Activated CD4-positive, alpha-beta T cell treated with anti-CD3 and anti-CD28 coated beads, Interleukin-2, amount 50 U/mL, for 1 hour (primary cell): Measurements from ENCODE around the gene FAM13C.

ENCODE experiments used
- DNase-seq: peaks from one replicate; pipeline ENCODE4 v3.0.0-alpha.2; 2020

FAM13C gene

DNA sequence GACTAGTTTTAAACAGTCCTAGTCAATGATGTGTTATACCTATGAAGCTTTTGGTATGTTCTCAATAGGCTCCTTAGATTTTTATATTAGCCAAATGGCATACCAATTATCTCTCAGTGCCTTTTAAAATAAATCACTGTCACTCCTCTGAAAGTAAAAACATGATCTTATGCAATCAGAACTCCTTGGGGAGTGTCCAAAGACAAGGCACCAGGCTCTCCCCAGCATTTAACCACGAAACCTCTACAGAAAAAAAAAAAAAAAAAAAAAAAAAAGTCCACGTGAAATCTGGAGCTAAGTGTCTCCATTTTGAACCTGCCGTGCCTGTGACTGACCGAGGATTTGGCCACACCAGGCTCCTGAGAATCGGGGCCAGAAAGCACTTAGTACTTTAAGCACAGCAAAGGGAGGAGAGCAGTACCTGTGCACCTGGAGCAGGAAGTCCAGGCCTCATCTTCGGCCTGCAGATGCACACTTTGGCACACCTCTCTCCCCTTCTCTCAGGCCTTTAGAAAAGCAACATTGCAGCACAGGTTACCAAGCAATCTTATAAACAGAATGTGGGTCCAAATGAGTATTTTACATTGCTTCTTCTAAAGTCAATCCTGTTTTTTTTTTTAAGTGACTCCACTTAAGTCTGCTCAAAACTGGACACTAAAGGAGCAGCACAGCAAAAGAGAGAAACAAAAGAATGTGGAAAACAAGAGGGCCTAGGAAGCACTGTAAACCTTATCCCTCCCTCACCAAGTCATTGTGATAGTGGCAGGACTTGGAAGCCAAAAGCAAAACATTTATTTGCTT, 1.5 kb downstream of the FAM13C start:
- DNase-seq, result no peak

DNA sequence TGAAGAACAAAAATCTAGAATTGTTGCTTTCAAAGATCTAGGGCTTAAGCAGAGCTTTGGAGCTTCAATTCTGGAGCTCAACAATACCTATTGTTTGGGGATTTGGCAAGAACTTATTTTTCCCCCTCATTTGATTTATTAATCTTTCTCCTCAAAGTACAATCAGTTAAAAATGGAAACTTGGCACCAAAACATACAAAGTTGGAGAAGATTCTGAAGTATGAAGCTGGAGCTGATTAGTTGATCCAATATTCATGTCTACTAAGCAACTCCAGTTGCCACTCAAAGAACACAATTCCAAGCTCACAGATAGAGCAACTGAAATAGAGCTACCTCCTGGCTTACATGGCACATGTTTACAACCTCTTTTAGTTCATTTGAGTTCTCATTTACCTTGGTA, 3.8 kb downstream of the FAM13C start:
- no peak for DNase-seq

DNA sequence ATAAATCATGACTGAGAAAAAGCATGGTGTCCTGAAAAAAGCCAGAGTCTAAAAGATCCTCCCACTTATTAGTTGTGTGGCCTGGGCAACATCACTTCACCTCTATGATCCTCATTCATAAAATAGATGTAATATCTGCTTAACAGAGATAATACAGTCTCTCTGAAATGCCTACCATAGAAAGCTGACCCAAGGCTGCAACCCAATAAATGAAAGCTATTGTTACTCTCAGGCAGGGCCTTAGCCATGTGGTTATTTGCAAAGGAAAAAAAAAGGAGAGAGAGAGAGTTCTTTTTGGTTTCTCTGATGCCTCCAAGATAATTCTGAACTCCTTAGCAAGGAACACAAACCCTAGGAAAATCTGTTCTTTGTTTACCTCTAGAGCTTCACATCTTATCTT, 7.9 kb downstream of the FAM13C start:
- DNase-seq, result no peak

DNA sequence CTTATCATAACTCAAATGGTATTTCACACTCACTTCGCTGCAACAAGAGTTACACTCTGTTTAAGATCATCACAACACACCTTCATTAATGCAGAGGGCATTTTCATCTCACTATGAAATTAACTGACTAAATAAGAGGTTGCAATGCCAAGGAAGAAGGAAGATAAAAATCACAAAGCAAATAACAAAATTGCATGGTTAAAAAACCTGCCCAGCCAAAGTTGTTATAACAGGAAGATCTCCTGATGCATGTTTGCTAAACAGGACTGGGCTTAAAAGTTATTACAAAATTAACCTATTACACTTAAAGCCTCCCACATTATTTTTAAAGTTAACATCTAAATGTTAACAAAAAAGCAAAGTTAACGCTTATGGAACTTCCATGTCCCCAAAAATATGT, 11.8 kb downstream of the FAM13C start:
- no peak for DNase-seq

DNA sequence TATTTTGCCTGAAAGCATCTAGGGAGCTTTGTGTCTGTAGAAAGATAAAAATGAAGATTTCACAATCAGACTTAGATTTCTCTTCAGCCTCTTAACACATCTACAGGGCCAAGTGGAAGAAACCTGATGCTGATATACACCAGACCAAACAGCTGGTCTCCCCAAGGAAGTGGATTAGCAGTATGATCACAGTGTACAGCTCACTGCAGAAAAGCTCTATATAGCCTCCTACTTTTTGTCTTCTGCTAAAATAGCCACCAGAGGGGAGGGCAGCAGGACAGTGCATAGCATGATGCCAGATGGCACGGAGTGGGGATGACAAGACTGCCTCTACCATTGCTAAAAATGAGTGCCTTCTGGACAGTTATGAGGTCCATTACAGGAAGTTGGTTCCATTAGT, 16.0 kb downstream of the FAM13C start:
- DNase-seq, result no peak

DNA sequence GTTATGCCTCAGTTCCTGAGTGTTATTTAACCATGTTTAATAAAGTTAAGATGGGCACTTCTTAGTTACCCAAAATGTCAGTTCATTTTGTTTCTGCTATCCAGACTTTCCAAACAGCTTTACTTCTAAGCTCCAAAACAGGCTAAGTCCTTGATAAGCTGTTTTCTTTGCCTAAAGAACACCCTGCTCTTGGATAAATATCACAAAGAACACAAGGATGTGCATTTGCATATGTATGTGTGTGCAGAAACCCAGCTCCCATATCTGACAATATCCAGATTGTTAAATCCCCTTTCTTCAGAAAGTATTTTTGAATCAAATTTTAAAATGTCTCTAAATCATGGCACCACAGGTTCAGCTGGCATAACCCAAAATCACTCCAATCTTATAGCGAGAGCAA, 19.6 kb downstream of the FAM13C start:
- no peak for DNase-seq

DNA sequence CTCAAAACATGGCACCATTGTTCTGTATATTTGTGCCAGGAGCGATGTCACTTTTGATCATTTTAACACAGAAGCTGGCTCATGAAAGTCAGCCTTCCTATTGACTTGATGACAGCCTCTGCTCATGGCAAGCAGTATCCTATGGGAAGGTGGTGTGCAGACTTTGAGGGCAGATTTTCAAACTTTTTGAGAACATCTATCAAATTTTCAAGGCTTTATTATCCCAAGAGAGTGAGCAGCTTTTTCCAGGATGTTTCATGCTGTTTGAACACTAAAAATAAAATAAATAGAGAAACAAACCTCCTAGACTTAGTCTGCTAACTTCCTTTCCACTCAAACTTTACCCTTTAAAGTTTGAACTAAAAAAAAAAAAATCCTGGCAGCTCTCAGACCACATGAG, 20.3 kb downstream of the FAM13C start:
- no peak for DNase-seq

DNA sequence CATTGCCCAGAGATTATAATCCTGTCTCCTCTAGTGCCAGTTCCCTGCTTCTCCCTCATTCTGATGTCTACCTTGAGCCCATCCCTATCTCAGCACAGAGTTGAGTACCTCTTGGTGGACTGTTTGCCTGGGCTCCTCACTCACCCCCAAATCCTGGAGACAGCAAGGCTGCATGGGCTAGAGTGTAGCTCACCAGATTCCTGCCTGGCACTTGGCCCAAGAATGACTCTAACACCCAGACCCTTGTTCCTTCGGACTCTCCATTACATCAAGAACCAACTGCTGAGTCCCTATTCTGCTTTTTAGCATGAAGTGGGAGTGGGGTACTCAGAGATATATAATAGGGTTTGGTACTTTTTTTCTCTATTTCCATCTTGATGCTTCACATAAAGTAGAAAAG, 22.1 kb downstream of the FAM13C start:
- no peak for DNase-seq

DNA sequence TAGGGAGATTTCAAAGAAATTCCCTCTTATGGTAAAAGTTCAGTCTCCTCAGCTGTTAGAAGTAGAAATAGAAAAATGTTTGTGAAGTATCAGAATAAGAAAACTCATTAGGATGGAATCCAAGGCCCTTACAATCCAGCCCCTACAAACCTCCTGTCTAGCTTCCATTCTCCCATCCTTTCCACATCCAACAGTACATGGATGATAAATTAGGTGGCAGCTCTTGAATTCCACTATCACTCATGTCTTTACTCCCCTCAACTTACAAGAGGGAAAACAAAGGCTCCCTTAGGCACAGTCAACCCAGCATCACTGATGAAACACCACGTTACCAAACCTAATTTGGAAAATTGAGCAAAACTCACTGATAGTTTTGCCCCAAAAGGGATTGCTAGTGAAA, 23.0 kb downstream of the FAM13C start:
- DNase-seq, result no peak

DNA sequence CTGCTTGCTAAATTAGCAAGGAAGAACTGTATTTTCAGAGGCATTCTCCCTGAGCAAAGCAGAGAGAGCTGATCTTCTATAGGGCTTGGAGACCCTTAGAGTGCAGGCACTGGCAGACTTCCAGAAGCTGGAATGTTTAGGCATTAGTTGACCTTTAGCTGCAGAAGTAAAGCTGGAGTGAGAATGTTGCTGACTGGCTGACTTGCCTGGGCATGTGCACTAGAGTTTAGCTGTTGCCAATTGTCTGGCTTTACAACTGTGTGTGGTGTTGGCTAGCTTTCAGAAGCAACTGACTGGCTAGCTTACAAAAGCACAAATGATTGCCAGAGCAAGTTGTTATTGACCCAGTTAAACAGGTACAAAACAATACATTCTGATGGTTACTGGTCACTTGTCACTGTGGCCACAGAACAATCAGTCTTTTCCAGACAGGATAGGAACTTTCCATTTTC, 25.1 kb downstream of the FAM13C start:
- no peak for DNase-seq

DNA sequence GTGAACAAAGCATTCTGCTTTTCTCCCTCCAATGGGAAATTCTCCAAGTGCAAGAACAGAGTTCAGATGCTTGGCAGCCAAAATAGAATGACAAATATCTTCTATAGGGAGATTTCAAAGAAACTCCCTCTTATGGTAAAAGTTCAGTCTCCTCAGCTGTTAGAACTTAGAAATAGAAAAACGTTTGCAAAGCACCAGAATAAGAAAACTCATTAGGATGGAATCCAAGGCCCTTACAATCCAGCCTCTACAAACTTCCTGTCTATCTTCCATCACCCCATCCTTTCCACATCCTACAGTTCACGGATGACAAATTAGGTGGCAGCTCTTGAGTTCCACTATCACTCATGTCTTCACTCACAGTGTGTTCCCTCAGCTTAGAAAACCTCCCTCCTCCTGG, 25.7 kb downstream of the FAM13C start:
- no peak for DNase-seq

DNA sequence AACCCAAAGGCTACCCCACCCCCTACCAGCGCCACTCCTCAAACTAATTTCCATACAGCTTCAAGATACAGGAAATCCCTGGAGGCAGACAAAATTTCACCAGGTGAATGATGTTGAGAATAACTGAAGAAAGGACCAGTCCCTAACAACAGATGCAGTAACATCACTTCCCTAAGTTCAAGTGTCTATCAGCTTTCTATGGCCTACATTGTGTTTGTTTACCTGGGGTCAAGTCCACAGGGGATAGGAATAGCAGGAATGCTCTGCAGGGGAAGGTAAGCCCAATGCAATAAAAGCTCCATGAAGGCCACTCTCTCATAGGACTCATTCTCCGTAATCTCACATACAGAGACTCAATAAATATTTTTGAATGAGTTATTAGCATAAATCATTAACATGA, 26.9 kb downstream of the FAM13C start:
- no peak for DNase-seq

DNA sequence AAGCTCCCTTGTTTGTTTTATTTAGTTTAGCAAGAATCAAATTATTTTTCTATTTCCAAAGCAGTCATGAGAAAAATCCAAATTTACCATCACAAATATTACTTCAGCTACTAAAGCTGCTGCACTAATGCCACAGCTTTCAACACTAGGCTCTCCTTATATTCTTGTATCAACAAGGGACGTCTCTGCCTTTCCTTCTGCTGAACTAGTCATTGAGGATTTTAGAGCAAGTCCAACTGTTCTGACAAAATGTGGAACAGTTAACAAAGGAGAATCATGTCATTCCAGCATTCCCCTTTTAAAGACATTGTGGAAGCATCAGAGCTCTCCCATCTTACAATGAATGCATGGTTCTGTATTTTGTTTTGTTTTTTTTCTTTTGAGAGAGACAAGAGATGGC, 28.6 kb downstream of the FAM13C start:
- no peak for DNase-seq

DNA sequence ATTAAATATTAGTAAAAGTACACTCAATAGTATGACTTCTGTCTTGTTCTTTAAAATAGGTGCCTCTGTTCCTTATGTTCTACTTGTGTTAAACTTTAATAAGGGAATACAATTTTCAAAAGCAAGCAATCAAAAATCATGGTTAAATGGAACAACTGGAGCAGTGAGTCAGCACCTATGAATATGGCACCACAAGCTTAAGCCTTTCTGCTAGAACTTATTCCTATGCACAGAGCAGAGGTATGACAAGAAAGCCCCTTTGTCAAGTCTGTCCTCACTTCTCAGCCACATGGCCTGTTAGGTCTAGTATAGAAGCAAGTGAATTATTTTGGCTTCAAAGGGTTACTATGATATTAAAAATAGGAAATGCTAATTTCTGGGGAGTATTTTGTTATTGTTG, 29.8 kb downstream of the FAM13C start:
- no peak for DNase-seq

DNA sequence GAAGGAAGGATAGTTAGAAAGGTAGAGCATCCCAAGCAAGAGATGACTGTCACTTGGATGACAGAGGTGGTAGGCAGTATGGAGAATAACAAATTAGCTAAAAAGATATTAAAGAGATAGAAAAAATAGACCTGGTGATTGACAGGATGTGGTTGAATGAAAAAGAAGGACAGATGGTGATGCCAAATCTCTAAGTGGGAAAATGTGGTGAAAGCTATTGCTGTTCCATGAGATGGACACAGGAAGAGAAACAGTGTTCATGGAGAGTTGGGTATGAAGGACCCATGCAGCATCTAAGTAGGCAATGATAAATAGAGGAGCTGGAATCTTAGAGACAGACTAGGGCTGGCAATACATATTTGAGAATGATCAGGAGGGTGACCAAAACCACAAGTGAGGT, 30.7 kb downstream of the FAM13C start:
- DNase-seq, result no peak

DNA sequence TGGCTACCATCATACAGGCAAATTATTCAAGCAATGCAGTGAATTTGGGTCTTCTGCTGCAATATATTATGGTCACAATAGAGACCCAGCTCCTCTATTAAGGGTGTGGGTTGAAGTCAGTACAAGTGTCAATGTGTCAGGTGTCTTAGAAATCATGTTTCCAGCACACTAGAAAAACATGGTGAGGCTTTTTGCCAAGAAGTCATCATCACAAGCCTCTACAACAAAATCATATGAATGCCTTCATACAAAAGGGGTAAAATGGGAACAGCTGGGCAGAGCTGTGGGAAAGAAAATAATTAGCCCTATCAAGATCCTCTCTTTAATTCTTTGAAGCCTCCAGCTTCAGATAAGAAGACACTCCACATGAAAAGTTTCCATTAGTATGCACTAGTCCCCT, 37.2 kb downstream of the FAM13C start:
- DNase-seq, result no peak

DNA sequence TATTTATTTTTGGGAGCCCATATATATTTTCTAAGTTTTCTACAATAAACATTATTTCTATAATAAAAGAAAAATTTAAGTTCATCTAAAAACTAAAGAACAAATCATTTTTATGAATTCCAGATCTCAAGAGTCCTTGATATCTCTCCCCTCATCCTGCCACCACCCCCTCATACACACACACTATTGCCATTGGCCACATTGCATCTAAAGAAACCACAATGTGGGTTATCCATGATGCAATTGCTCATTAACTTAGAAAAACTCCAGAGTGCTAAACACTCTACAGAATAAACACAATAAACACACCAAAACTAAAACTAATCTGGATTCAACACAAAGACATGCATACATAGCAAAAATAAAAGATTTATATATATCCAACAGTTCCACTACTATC, 37.8 kb downstream of the FAM13C start:
- no peak for DNase-seq

DNA sequence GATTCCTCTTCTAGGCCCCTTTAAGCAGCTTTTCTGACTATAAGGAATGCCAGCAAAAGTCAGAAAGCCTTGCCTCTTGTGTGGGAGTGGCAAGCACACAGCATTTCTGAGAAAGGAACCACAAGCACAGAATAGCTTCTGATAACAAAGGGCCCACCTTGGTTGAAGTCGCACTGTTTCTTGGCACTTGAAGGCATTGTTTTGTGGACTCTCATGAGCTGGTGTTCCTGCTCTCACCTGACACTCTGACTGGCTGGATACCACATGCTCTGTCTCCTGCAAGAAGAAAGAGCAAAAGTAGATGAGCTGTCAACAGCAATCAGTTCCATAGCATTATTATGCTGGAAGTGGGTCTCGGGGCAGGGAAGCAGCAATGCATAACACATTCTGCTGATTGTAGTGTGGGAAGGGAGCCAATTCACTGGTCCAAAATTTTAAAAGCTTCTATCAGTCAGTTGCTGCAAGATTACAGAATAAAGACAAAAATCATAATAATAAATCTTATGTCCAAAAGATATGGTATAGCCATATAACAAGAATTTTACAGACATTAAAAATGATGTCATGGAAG, 38.4 kb downstream of the FAM13C start:
- no peak for DNase-seq

DNA sequence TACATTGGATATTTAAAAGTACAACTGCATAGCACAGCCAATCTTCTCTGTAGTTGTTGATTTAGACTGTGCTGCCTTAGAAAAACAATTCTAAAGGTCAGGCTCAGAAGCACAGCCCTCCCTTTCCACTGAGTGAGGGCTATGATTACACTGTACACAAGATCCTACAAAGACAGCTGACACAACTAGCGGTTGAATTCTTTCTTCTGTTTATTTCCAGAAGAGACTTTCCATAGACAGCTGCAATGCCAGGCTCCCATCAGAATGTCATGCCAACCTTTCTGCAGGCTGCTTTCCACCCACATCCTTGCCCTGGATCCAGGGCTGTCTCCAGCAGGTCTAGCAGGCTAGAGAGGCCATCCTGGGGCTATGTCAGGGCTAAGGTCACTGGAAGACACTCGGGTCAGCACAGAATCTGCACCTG, 39.3 kb downstream of the FAM13C start:
- DNase-seq, result no peak

DNA sequence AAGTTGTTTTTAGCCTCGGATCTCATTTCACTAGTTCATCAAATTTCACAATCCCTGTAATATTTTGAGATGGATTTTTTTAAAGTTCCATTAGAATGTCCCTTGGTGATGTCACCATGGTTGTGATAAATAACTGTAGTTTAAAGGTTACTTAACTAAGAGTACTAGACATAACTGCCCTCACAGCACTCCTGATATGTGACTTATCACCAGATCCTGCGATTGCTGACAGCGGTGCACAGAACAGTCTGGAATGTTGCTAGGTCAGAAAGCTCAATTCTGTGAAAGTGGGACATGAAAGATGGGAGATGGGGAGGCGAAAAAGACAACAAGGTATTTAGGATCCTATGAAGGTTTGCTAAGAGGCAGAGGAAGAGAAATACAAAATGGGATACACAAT, 40.2 kb downstream of the FAM13C start:
- DNase-seq, result no peak

DNA sequence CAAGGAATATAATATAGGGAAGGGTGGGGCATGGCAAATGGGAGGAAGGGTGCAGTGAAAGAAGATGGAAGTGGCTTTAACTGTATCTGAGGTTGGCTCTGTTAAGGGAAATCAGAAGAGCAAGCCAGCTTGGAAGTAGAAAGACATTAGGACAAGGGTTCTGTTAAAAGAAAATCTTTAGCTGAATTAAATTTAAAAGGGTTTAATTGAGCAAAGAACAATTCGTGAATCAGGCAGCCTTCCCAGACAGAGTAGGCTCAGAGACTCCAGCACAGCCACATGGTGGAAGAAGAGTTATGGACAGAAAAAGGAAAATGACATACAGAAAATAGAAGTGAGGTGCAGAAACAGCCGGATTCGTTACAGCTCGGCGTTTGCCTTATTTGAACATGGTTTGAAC, 42.0 kb downstream of the FAM13C start:
- no peak for DNase-seq

DNA sequence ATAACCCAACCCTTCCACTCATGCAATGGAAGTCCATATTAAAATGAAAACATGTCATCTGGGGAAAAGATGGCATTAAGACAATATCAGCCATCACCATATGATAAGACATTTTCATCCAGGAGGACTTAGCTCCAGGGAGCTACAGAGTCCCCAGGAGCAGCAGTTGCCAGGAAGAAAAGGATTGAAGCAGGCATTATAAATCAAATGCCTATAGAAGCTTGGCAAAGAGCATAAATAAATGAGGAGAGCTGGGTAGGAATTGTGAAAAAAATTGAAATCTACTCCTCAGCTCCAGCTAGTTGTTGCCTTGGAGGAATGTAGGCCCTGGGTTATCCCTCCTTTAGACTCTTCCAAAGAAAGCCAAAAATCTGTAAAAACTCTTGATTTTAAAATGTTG, 42.5 kb downstream of the FAM13C start:
- no peak for DNase-seq

DNA sequence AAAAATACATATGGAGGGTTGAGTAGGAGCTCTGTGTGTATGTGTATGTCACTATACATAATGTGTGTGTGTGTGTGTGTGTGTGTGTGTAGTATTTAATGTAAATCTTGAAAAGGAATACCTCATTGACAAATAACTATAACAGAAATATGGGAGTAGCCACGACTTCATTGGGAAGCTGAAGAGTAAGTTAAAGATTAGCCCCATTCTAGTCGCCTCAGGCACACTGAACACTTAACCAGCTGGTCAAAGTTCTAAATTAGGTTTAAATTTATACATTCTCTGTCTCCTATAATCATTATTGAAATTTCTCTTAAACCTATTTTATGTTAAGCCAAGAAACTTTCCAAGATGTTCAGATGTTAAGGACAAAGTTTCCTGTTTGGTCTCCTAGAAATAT, 45.3 kb downstream of the FAM13C start:
- DNase-seq, result no peak

DNA sequence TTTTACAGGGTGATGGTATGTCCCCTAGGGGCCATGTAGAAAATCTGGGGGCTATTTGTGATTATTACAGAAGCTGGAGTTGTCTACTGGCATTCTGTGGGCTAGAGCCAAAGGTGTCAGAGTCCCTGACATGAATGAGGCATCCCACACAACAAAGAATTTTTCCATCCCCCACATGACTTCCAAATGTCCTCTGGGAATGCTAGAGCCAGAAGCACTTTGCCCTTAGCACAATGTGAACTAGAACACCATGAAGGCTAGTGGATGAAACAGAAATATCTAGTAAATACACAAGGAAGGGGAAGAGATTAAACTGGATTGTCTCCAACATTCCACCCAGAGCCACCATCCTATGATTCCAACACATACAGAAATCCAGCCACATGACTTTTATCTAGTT, 46.9 kb downstream of the FAM13C start:
- DNase-seq, result no peak

DNA sequence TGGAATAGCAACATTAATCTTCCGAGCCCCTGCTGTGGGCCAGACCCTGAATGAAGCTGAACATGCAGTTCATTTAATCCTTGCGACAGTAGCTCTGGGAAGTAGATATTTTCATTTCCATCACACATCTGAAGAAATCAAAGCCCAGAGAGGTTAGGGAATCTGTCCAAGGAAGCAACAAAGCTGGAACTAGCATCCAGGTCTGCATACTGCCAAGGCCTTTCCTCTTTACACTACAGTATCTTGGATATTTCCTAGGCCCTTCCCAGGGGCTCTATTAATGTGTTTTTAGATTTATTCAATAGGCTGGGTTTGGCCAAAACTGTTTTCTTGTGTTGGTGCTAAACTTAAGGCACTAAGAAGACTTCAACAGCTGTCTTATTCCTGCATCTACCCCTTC, 48.1 kb downstream of the FAM13C start:
- DNase-seq, result no peak
